Measurements from ENCODE around the gene DOLPP1. TPM values are rescaled to one million over a fixed set of nuclear protein-coding genes. Genes with fewer than 3 reads are reported as not detected.
A peak's percentile ranks its signal among the peaks of the same experiment; 100 is the strongest.

DOLPP1 gene
- total RNA-seq, 1 donor from 2014 or later, result 16.7 TPM

GRCh38 chr9:129136446-129137035 is 55.6 kb downstream of the DOLPP1 start:
- FAIRE-seq, result no peak
- DNase-seq (ENCODE audit: low spot score in 2 of 2), result no peak

GRCh38 chr9:129137292-129138143 is 56.6 kb downstream of the DOLPP1 start:
- no peak for FAIRE-seq
- DNase-seq (ENCODE audit: low spot score in 2 of 2), result no peak

- FAIRE-seq (no peak), DNase-seq (ENCODE audit: low spot score in 2 of 2) (no peak)
Observed at GRCh38 chr9:129138144-129138462, 57.2 kb downstream of the DOLPP1 start.

- FAIRE-seq (no peak), DNase-seq (ENCODE audit: low spot score in 2 of 2) (no peak)
Observed at GRCh38 chr9:129138476-129139232, 57.7 kb downstream of the DOLPP1 start.

GRCh38 chr9:129139233-129139992 is 58.5 kb downstream of the DOLPP1 start:
- DNase-seq (ENCODE audit: low spot score in 2 of 2), result peak; percentile 62 to 83
- FAIRE-seq, result peak; percentile 13

- FAIRE-seq (no peak), DNase-seq (ENCODE audit: low spot score in 2 of 2) (peak; percentile 74 to 84)
Observed at GRCh38 chr9:129139993-129140396, 59.1 kb downstream of the DOLPP1 start.

Other genes starting within 250 kb of the DOLPP1 start
- gene KYAT1, start 199.2 kb upstream of the DOLPP1 start, total RNA-seq, result 9.8 TPM
- gene LRRC8A, start 199.0 kb upstream of the DOLPP1 start, total RNA-seq, result 19.6 TPM
- gene PHYHD1, start 160.1 kb upstream of the DOLPP1 start, total RNA-seq, result 1.2 TPM
- gene DOLK, start 133.5 kb upstream of the DOLPP1 start, total RNA-seq, result 18.3 TPM
- gene NUP188, start 133.4 kb upstream of the DOLPP1 start, total RNA-seq, result 22.0 TPM
- 60.3 TPM for gene SH3GLB2, start 52.8 kb upstream of the DOLPP1 start, total RNA-seq
- gene MIGA2, start 44.5 kb upstream of the DOLPP1 start, total RNA-seq, result 12.6 TPM
- gene CRAT, start 29.7 kb downstream of the DOLPP1 start, total RNA-seq, result 12.2 TPM
- 55.0 TPM for gene PTPA, start 30.3 kb downstream of the DOLPP1 start, total RNA-seq
- gene IER5L, start 97.2 kb downstream of the DOLPP1 start, total RNA-seq, result 33.8 TPM

Data from frontal cortex (tissue), 4 donors.